SK-N-SH treated with all-trans-retinoic acid at 6 μM for 48 hours (cell line): Measurements from ENCODE around the gene AKAP6.

Experiments used
- BACH2 ChIP-seq: fragments of 250-450 bp; sonication (Bioruptor Pico); IDR thresholded peaks from 2 replicates; pipeline ENCODE4 v1.9.0; 2021; ENCODE audit warnings: mild to moderate bottlenecking, borderline replicate concordance
- GLIS3 ChIP-seq: fragments of 250-450 bp; sonication (Bioruptor Pico); IDR thresholded peaks from 2 replicates; pipeline ENCODE4 v1.5.0; 2020; ENCODE audit warnings: mild to moderate bottlenecking, moderate library complexity
- RARB ChIP-seq: fragments of 250-450 bp; sonication (Bioruptor Pico); IDR thresholded peaks from 2 replicates; pipeline ENCODE4 v1.8.0; 2021; ENCODE audit warnings: mild to moderate bottlenecking, moderate library complexity
- TCF4 ChIP-seq: fragments of 250-450 bp; sonication (Bioruptor Pico); IDR thresholded peaks from 2 replicates; pipeline ENCODE4 v1.8.0; 2021; ENCODE audit warnings: mild to moderate bottlenecking, moderate library complexity, borderline replicate concordance
- TOX ChIP-seq: fragments of 250-450 bp; sonication (Bioruptor Pico); IDR thresholded peaks from 2 replicates; pipeline ENCODE4 v1.8.0; 2021; ENCODE audit warnings: mild to moderate bottlenecking, moderate library complexity, borderline replicate concordance
- ZFP3 ChIP-seq: fragments of 250-450 bp; sonication (Bioruptor Pico); IDR thresholded peaks from 2 replicates; pipeline ENCODE4 v1.5.0; 2020; ENCODE audit warnings: mild to moderate bottlenecking, moderate library complexity
- ZNF565 ChIP-seq: fragments of 450-650 bp; formaldehyde crosslinking; conservative IDR thresholded peaks from 2 replicates; pipeline ENCODE4 v1.5.0; 2020; ENCODE audit warnings: low read depth, mild to moderate bottlenecking, moderate library complexity
- TF ChIP-seq, protein P1 (sequence below): fragments of 250-450 bp; sonication (Bioruptor Pico); IDR thresholded peaks from 2 replicates; pipeline ENCODE4 v1.8.0; 2021; ENCODE audit warnings: low read depth, mild to moderate bottlenecking, moderate library complexity, borderline replicate concordance

DNA sequence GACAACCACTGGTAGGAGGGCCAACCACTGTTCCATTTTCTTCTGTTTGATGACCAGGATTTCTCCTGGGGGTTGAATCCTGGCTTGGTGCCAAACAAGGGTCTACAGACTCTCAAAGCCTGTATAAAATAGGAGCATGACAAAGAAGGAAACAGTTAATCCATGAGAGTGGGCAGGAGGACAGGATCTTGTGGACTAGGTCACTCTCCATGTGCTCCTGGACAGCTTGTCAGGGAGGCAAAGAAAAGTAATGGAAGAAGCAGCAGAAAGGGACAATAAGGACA lies 243.7 kb downstream of the AKAP6 start:
- no peak for TF ChIP-seq ZNF565
- TF ChIP-seq, protein P1, sequence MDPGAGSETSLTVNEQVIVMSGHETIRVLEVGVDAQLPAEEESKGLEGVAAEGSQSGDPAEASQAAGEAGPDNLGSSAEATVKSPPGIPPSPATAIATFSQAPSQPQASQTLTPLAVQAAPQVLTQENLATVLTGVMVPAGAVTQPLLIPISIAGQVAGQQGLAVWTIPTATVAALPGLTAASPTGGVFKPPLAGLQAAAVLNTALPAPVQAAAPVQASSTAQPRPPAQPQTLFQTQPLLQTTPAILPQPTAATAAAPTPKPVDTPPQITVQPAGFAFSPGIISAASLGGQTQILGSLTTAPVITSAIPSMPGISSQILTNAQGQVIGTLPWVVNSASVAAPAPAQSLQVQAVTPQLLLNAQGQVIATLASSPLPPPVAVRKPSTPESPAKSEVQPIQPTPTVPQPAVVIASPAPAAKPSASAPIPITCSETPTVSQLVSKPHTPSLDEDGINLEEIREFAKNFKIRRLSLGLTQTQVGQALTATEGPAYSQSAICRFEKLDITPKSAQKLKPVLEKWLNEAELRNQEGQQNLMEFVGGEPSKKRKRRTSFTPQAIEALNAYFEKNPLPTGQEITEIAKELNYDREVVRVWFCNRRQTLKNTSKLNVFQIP (CRISPR knock-in tag), result no peak
- TF ChIP-seq RARB, result no peak
- TF ChIP-seq TCF4 (CRISPR knock-in tag), result no peak
- no peak for TF ChIP-seq BACH2 (CRISPR knock-in tag)
- TF ChIP-seq ZFP3 (CRISPR knock-in tag), result no peak
- TF ChIP-seq GLIS3 (CRISPR knock-in tag), result no peak
- TF ChIP-seq TOX (CRISPR knock-in tag), result no peak
